H9 (cell line): ENCODE data around the gene SCUBE1. TPM values are rescaled to one million over a fixed set of nuclear protein-coding genes. Genes with fewer than 3 reads are reported as not detected.

ENCODE experiments used
- DNase-seq: peaks from one replicate; pipeline ENCODE4 v3.0.0-alpha.2; 2017
- H2AFZ ChIP-seq: one replicate; pipeline ENCODE4 v1.6.1; 2013; ENCODE audit warnings: mild to moderate bottlenecking, low read length, control low read depth, moderate library complexity
- H2AK5ac ChIP-seq: 2 replicates; pipeline ENCODE4 v1.6.1; 2013; ENCODE audit warnings: low read length, control low read depth, mixed read lengths; ENCODE audit not compliant: insufficient read length
- H2BK120ac ChIP-seq: one replicate; pipeline ENCODE4 v1.6.1; 2013; ENCODE audit warnings: low read depth, mild to moderate bottlenecking, low read length, control low read depth, inconsistent platforms; ENCODE audit not compliant: poor library complexity, severe bottlenecking
- H2BK12ac ChIP-seq: 2 replicates; pipeline ENCODE4 v1.6.1; 2013; ENCODE audit warnings: low read length, control low read depth, mixed read lengths, low read depth; ENCODE audit not compliant: insufficient read length
- H2BK15ac ChIP-seq: 2 replicates; pipeline ENCODE4 v1.6.1; 2013; ENCODE audit warnings: low read depth, low read length, control low read depth
- H2BK20ac ChIP-seq: one replicate; pipeline ENCODE4 v1.6.1; 2013; ENCODE audit warnings: low read depth, mild to moderate bottlenecking, low read length, control low read depth, inconsistent platforms; ENCODE audit not compliant: poor library complexity, severe bottlenecking
- H2BK5ac ChIP-seq: 2 replicates; pipeline ENCODE4 v1.6.1; 2013; ENCODE audit warnings: low read length, control low read depth, mixed read lengths; ENCODE audit not compliant: insufficient read length
- H3K14ac ChIP-seq: 2 replicates; pipeline ENCODE4 v1.6.1; 2013; ENCODE audit warnings: low read length, control low read depth; ENCODE audit not compliant: insufficient read depth
- H3K18ac ChIP-seq: 2 replicates; pipeline ENCODE4 v1.6.1; 2013; ENCODE audit warnings: low read depth, mild to moderate bottlenecking, mixed read lengths, low read length, control low read depth; ENCODE audit not compliant: insufficient read length
- H3K23ac ChIP-seq: 2 replicates; pipeline ENCODE4 v1.6.1; 2013; ENCODE audit warnings: low read length, control low read depth, mixed read lengths, low read depth; ENCODE audit not compliant: insufficient read length
- H3K23me2 ChIP-seq: 2 replicates; pipeline ENCODE4 v1.6.1; 2013; ENCODE audit warnings: low read depth, mild to moderate bottlenecking, mixed read lengths, low read length, control low read depth; ENCODE audit not compliant: insufficient read length, poor library complexity, severe bottlenecking
- H3K27ac ChIP-seq: 2 replicates; pipeline ENCODE4 v1.5.1; 2013; ENCODE audit warnings: low read length, control low read depth, mixed read lengths, low read depth; ENCODE audit not compliant: insufficient read length
- H3K27me3 ChIP-seq: 2 replicates; pipeline ENCODE4 v1.6.1; 2013; ENCODE audit warnings: low read length, control low read depth, inconsistent platforms; ENCODE audit not compliant: insufficient read depth
- H3K4ac ChIP-seq: 2 replicates; pipeline ENCODE4 v1.6.1; 2013; ENCODE audit warnings: low read depth, mild to moderate bottlenecking, control low read depth, inconsistent platforms, low read length, moderate library complexity
- H3K4me1 ChIP-seq: 2 replicates; pipeline ENCODE4 v1.6.1; 2013; ENCODE audit warnings: low read length, control low read depth, inconsistent platforms; ENCODE audit not compliant: insufficient read depth
- H3K4me2 ChIP-seq: 2 replicates; pipeline ENCODE4 v1.6.1; 2013; ENCODE audit warnings: low read length, control low read depth, mixed read lengths; ENCODE audit not compliant: insufficient read length, insufficient read depth
- H3K56ac ChIP-seq: 2 replicates; pipeline ENCODE4 v1.6.1; 2013; ENCODE audit warnings: low read depth, mild to moderate bottlenecking, mixed read lengths, low read length, control low read depth; ENCODE audit not compliant: insufficient read length
- H3K79me1 ChIP-seq: 2 replicates; pipeline ENCODE4 v1.6.1; 2013; ENCODE audit warnings: low read depth, mild to moderate bottlenecking, moderate library complexity, low read length, control low read depth, inconsistent platforms; ENCODE audit not compliant: insufficient read depth, poor library complexity, severe bottlenecking
- H3K79me2 ChIP-seq: 2 replicates; pipeline ENCODE4 v1.6.1; 2013; ENCODE audit warnings: low read length, control low read depth, inconsistent platforms; ENCODE audit not compliant: insufficient read depth
- H3K9ac ChIP-seq: 2 replicates; pipeline ENCODE4 v1.6.1; 2013; ENCODE audit warnings: low read length, control low read depth, mixed read lengths; ENCODE audit not compliant: insufficient read length; ENCODE audit errors: extremely low read depth
- H3K9me3 ChIP-seq: one replicate; pipeline ENCODE4 v1.6.1; 2013; ENCODE audit warnings: low read depth, low read length, inconsistent platforms; ENCODE audit not compliant: control insufficient read depth
- H3T11ph ChIP-seq: one replicate; pipeline ENCODE4 v1.6.1; 2013; ENCODE audit warnings: mild to moderate bottlenecking, low read length, control low read depth, inconsistent platforms
- H4K20me1 ChIP-seq: one replicate; pipeline ENCODE4 v1.6.1; 2013; ENCODE audit not compliant: control insufficient read depth, insufficient read length, insufficient read depth
- H4K5ac ChIP-seq: 2 replicates; pipeline ENCODE4 v1.6.1; 2013; ENCODE audit warnings: low read depth, mild to moderate bottlenecking, mixed read lengths, low read length, control low read depth; ENCODE audit not compliant: insufficient read length
- H4K8ac ChIP-seq: replicated peaks from 2 replicates; pipeline ENCODE4 v1.6.1; 2013; ENCODE audit warnings: low read length, control low read depth, mixed read lengths, low read depth; ENCODE audit not compliant: insufficient read length
- H4K91ac ChIP-seq: 2 replicates; pipeline ENCODE4 v1.6.1; 2013; ENCODE audit warnings: low read depth, mild to moderate bottlenecking, moderate library complexity, mixed read lengths, low read length, control low read depth; ENCODE audit not compliant: insufficient read length
- H3K27ac Mint-ChIP-seq, 3 experiments: 2 replicates in 2 of 3; 3 replicates in 1 of 3; pipeline ENCODE4 v1.8.0; 2020 to 2021; ENCODE audit warnings: mixed read lengths in 3 of 3, mild to moderate bottlenecking in 1 of 3, moderate library complexity in 1 of 3
- H3K27me3 Mint-ChIP-seq: 2 replicates; pipeline ENCODE4 v1.8.0; 2021; ENCODE audit warnings: low read depth, mild to moderate bottlenecking, moderate library complexity, mixed read lengths
- H3K36me3 Mint-ChIP-seq, 3 experiments: 2 replicates in 2 of 3; 3 replicates in 1 of 3; pipeline ENCODE4 v1.8.0; 2020 to 2021; ENCODE audit warnings: low read depth in 3 of 3, mixed read lengths in 3 of 3; ENCODE audit not compliant: insufficient read depth in 1 of 3
- H3K4me1 Mint-ChIP-seq, 2 experiments: 2 replicates each; pipeline ENCODE4 v1.8.0; 2020; ENCODE audit warnings: mixed read lengths in 2 of 2
- H3K4me3 Mint-ChIP-seq, 2 experiments: 2 replicates in 1 of 2; 3 replicates in 1 of 2; pipeline ENCODE4 v1.8.0; 2020 to 2021; ENCODE audit warnings: mild to moderate bottlenecking in 2 of 2, mixed read lengths in 2 of 2, moderate library complexity in 1 of 2
- H3K9me3 Mint-ChIP-seq, 2 experiments: 2 replicates in 1 of 2; 3 replicates in 1 of 2; pipeline ENCODE4 v1.8.0; 2020; ENCODE audit warnings: mild to moderate bottlenecking in 2 of 2, mixed read lengths in 2 of 2, moderate library complexity in 1 of 2
- WGBS: extraction: QIAGEN DNeasy Blood & Tissue Kit; methylation state at CpG from one replicate; pipeline ENCODE4 v1.1.7; 2013; ENCODE audit warnings: missing lambda C conversion rate, low lambda C conversion rate, mixed read lengths; ENCODE audit not compliant: insufficient read length; ENCODE audit errors: extremely low coverage; 5-methylcytosine and 5-hydroxymethylcytosine counted together
- total RNA-seq: library from RNA; stranded (reverse); gene quantifications from 2 replicates; pipeline ENCODE4 v1.2.1, GENCODE V29; 2021
- TF ChIP-seq, protein P1 (sequence below): fragments of 200-600 bp; sonication (generic); conservative IDR thresholded peaks from 3 replicates; pipeline ENCODE4 v1.8.0; 2021; ENCODE audit warnings: antibody characterized with exemption, mild to moderate bottlenecking

Gene SCUBE1
- total RNA-seq, 1 experiment from 2014 or later: 1.2 TPM

DNA sequence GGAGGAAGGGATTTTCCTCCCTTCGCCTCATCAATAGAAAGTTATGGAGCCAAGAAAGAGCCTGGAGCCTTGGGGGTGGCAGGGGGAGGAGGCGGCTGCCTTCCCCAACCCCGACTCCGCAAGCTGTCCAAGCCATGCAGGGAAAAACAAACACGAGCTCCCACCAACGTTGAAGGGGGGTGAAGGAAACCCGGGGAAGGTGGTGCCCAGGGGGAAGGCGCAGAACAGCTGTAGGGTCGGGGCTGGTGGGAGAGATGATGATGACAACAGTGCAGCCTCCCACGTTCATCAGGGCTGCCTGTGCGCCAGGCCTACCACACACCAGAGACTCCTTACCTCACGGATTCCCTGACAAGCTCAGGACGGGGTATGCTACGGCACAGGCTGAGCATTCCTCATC lies 73.5 kb downstream of the SCUBE1 start:
- no peaks in the 10 kb centered on the region for H3K9me3 ChIP-seq
- no peak overlapping the region for H2BK12ac ChIP-seq
- no peak for DNase-seq
- H3K4me1 Mint-ChIP-seq: peaks cover 6 to 22% of the 10 kb centered on the region in 2 experiments; a peak in 3 of 4 replicates
- H3K27ac Mint-ChIP-seq: no peak overlapping the region
- no peak overlapping the region for H3K56ac ChIP-seq
- no peaks in the 10 kb centered on the region; a peak in 1 of 7 replicates for H3K36me3 Mint-ChIP-seq
- peaks cover 8% of the 10 kb centered on the region for H3K27me3 Mint-ChIP-seq
- no peak overlapping the region for H4K91ac ChIP-seq
- no peak overlapping the region for H4K8ac ChIP-seq
- H3K4ac ChIP-seq: no peak overlapping the region
- no peaks in the 10 kb centered on the region for H4K20me1 ChIP-seq
- H2AFZ ChIP-seq: no peak overlapping the region
- no peaks in the 10 kb centered on the region for H3K79me2 ChIP-seq
- no peaks in the 10 kb centered on the region for H3K9me3 Mint-ChIP-seq
- H3K14ac ChIP-seq: no peak overlapping the region
- no peak overlapping the region for H3K18ac ChIP-seq
- no peak overlapping the region for H4K5ac ChIP-seq
- H2BK5ac ChIP-seq: no peak overlapping the region
- H2BK20ac ChIP-seq: no peak overlapping the region
- H3K27me3 ChIP-seq: no peaks in the 10 kb centered on the region
- no peak overlapping the region for H2BK120ac ChIP-seq
- H3K23ac ChIP-seq: no peak overlapping the region
- no peaks in the 10 kb centered on the region for H3K23me2 ChIP-seq
- no peak overlapping the region for H3K4me2 ChIP-seq
- H3T11ph ChIP-seq: no peak overlapping the region
- H2AK5ac ChIP-seq: no peak overlapping the region
- no peak overlapping the region for H2BK15ac ChIP-seq
- no CpG with 5 or more reads among the region's 14 CpGs for WGBS
- no peaks in the 10 kb centered on the region for H3K79me1 ChIP-seq
- no peaks in the 10 kb centered on the region for H3K4me1 ChIP-seq
- no peak overlapping the region for H3K27ac ChIP-seq
- no peak overlapping the region for H3K9ac ChIP-seq
- H3K4me3 Mint-ChIP-seq: peak overlapping the region in 1 of 2 experiments; percentile 25; a peak in 1 of 5 replicates
- TF ChIP-seq, protein P1, sequence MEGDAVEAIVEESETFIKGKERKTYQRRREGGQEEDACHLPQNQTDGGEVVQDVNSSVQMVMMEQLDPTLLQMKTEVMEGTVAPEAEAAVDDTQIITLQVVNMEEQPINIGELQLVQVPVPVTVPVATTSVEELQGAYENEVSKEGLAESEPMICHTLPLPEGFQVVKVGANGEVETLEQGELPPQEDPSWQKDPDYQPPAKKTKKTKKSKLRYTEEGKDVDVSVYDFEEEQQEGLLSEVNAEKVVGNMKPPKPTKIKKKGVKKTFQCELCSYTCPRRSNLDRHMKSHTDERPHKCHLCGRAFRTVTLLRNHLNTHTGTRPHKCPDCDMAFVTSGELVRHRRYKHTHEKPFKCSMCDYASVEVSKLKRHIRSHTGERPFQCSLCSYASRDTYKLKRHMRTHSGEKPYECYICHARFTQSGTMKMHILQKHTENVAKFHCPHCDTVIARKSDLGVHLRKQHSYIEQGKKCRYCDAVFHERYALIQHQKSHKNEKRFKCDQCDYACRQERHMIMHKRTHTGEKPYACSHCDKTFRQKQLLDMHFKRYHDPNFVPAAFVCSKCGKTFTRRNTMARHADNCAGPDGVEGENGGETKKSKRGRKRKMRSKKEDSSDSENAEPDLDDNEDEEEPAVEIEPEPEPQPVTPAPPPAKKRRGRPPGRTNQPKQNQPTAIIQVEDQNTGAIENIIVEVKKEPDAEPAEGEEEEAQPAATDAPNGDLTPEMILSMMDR: no peak
